ENCODE data around the gene DHRSX.
"Not testable (repeated sequence)": the region's sequence is repeated elsewhere in the genome, so short reads cannot be mapped to it uniquely, and the experiment has no call there.

The DHRSX gene, protein sequence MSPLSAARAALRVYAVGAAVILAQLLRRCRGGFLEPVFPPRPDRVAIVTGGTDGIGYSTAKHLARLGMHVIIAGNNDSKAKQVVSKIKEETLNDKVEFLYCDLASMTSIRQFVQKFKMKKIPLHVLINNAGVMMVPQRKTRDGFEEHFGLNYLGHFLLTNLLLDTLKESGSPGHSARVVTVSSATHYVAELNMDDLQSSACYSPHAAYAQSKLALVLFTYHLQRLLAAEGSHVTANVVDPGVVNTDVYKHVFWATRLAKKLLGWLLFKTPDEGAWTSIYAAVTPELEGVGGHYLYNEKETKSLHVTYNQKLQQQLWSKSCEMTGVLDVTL

DNA sequence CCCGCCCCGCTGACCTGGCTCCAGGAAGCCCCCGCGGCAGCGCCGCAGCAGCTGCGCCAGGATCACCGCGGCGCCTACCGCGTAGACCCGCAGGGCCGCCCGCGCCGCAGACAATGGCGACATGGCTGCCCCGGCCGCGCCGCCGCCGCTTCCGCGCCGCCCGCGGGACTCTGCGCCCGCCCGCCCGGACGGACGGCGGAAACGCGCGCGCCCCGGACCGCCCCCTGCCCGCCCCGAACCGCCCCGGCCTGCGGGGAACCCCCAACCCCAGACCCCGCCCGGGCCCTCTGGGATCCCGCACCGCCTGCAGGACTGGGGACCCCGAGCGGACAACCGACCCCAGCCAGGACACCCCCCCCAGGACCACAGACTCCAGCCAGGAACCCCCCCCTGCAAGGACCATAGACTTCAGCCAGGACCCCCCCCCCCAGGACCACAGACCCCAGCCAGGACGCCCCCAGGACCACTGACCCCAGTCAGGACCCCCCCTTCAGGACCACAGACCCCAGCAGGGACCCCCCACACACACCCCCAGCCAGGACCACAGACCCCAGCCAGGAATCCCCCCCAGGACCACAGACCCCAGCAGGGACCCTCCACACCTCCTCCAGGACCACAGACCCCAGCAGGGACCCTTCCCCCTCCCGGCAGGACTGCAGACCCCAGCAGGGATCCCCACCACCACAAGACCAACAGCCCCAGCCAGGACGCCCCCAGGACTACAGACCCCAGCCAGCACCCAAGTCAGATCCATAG lies at the start of gene DHRSX, which contains the start of gene ZBED1:
DHRSX (minus strand) TSS at position 174 of the 756 bp plus-strand sequence; CDS start at position 123, 51 bp downstream.
ZBED1 (minus strand) TSS at position 174 of the 756 bp plus-strand sequence. CDS start 10,257 bp downstream, outside the sequence.
- DNase-seq, result peak; percentile 59

- DNase-seq, result no peak
These were observed 49.1 kb upstream of the DHRSX start for GRCh38 chrX:2549876-2550275.

- DNase-seq, result no peak
These were observed 48.1 kb upstream of the DHRSX start for GRCh38 chrX:2548711-2549423.

DNA sequence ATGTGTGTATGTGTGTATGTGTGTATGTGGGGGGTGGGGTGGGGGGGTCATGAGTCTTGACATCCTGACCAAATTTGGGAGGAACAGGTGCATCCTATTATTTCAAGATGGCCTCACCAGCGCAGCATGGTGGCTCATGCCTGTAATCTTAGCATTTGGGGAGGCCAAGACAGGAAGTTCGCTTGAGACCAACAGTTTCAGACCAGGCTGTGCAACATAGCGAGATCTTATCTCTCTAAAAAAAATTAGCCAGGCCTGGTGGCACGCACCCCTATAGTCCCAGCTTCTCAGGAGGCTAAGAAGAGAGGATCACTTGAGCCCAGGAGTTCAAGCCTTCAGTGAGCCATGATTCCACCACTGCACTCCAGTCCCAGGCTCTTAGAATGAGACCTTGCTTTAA lies 47.0 kb upstream of the DHRSX start:
- DNase-seq, result no peak

GRCh38 chrX:2546496-2546895 lies 45.7 kb upstream of the DHRSX start:
- DNase-seq, result no peak

GRCh38 chrX:2545144-2545543 lies 44.4 kb upstream of the DHRSX start:
- DNase-seq, result no peak

- no peak for DNase-seq
These were observed 42.2 kb upstream of the DHRSX start for GRCh38 chrX:2542826-2543521.

DNA sequence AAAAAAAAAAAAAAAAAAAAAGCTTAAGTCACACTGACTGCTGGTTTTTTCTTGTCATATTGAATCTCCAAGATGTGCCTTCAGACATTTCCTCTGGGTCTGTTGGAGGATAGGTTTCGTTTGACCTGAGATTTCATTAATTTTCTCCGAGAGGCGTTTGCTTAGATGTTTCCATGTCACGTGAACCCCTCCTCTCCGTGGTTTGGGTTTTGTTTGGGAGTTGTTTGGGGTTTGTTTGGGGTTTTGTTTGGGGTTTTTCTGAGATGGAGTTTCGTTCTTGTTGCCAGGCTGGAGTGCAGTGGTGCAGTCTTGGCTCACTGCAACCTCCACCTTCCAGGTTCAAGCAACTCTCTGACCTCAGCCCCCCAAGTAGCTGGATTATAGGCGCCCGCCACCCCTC lies 40.8 kb upstream of the DHRSX start:
- no peak for DNase-seq

- DNase-seq, result no peak
These were observed 39.7 kb upstream of the DHRSX start for GRCh38 chrX:2540426-2540947.

DNA sequence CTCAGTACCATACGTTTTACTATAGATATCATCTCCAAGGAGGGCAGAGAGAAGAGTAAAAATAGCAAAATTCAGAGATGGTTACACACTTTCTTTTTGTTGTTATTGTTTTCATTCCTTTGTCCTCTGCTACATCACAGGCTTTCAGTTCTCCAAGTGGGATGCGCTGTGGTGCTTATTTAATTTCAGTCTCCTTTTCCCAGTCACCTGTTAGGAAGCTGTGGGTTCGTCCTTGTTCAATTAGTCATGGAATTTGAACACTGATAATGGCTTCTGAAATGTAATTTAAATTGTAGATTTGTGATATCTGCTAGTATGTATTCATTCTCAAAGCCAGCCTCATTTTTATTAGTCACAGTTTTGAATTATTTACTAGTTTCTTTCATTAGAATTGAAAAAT lies 38.8 kb upstream of the DHRSX start:
- DNase-seq, result no peak

- no peak for DNase-seq
These were observed 37.4 kb upstream of the DHRSX start for GRCh38 chrX:2538031-2538757.

GRCh38 chrX:2536974-2537373 lies 36.2 kb upstream of the DHRSX start:
- DNase-seq, result no peak

GRCh38 chrX:2536141-2536540 lies 35.4 kb upstream of the DHRSX start:
- no peak for DNase-seq

GRCh38 chrX:2534261-2535021 lies 33.7 kb upstream of the DHRSX start:
- not testable (repeated sequence) for DNase-seq

DNA sequence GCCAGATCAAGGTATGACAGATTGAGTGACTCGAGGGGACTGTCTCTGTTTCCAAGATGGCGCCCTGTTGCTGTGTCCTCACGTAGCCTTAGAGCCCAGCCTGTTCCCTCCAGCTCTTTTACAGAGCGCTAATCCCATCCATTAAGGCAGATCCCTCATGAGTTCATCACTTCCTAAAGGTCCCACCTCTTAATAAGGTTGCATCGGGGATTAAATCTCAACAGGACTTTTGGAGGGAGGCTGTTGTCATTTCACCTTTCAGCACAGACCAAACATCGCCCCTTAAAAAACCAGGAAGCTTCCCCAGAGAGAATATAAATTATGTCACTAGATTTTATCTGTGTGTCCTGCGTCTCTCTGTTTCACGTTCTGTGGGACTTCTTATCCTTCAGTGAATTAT lies 32.6 kb upstream of the DHRSX start:
- DNase-seq, result no peak

GRCh38 chrX:2526390-2526789 lies 25.6 kb upstream of the DHRSX start:
- no peak for DNase-seq

DNA sequence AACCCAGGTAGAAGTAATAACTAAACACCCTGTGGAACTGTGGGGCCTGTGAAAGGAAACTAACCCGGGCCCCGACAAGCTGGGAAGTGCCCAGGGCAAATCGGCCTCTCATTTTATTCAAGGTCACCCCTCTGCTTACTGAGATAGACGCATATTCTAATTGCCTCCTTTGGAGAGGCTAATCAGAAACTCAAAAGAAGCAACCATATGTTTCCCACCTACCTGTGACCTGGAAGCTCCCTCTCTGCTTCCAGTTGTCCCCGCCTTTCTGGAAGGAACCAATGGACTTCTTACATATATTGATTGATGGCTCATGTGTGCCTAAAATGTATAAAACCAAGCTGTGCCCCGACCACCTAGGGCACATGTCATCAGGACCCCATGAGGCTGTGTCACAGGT lies 23.1 kb upstream of the DHRSX start:
- DNase-seq, result no peak

- DNase-seq, result no peak
These were observed 21.2 kb upstream of the DHRSX start for GRCh38 chrX:2521927-2522386.

DNA sequence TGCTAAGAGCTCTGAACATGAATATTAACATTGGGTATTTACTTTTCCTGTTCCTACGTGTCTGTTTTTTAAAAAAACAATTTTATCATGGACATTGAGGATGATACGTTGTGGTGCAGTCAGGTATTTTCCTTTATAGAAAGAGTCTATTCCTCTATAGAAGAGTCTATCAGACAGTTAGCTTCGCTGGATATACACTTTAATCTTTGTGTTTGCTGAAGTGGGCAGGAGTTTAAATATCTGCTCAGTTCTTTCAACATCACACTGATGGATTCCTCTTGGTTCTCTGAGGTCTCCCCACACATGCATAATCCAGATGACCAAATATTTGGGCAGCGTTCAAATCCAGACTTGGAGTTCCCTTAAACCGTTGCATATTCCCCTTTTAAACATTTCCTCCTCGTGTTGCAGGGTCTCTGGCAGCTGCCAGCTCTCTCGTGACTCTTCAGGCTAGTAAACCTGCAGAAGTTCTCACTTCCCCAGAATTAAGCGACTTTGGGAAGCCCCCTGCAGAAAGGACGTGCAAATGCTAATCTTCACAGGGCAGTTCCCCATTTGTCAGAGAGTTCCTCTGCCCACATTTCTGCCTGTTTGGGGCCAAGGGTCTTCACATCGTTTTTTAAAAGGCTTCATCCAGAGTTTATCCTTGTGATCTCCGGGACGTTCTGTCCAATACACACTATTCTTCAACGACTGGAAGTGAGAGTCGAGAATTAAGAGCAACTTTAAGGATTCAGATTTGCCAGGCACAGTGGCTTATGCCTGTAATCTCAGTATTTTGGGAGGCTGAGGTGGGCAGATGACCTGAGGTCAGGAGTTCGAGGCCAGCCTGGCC lies 20.5 kb upstream of the DHRSX start:
- DNase-seq, result no peak

- no peak for DNase-seq
These were observed 19.8 kb upstream of the DHRSX start for GRCh38 chrX:2520539-2520938.
